ENCODE data around the gene CHN1.

The CHN1 gene

DNA sequence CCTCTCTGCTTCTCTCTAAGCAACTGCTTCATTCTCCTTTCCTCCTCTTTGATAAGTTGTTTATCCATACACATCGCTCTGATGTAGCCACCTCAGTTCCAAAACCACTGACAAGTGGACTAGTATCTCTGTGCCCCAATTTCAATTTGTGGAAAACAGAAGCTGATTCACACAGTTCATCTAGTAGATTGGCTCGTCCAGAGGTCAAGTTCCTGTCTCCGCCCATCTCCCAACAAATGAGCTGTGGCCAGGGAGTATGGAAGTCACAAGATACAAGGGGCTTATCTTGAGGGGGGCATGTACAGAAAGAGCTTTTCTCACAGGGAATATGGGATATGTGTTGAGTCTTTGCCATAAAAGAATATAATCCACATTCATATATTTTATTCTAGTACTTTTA, 17.7 kb upstream of the CHN1 start:
- Histone ChIP-seq H3K27me3 (peaks cover 37% of the 10 kb centered on the region), H3K4me1 (ENCODE audit: control insufficient read depth in 1 of 2, insufficient read depth in 1 of 2, low read depth in 1 of 2, low read length in 1 of 2) (no peaks in the 10 kb centered on the region), H3K9me3 (no peaks in the 10 kb centered on the region), H3K4me3 (ENCODE audit: low read depth in 1 of 2, low read length in 1 of 2) (no peak overlapping the region), H3K36me3 (no peaks in the 10 kb centered on the region), H3K27ac (no peak overlapping the region)
- TF ChIP-seq, protein P1, sequence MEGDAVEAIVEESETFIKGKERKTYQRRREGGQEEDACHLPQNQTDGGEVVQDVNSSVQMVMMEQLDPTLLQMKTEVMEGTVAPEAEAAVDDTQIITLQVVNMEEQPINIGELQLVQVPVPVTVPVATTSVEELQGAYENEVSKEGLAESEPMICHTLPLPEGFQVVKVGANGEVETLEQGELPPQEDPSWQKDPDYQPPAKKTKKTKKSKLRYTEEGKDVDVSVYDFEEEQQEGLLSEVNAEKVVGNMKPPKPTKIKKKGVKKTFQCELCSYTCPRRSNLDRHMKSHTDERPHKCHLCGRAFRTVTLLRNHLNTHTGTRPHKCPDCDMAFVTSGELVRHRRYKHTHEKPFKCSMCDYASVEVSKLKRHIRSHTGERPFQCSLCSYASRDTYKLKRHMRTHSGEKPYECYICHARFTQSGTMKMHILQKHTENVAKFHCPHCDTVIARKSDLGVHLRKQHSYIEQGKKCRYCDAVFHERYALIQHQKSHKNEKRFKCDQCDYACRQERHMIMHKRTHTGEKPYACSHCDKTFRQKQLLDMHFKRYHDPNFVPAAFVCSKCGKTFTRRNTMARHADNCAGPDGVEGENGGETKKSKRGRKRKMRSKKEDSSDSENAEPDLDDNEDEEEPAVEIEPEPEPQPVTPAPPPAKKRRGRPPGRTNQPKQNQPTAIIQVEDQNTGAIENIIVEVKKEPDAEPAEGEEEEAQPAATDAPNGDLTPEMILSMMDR (IDR thresholded peaks at IDR 0.05), result no peak

DNA sequence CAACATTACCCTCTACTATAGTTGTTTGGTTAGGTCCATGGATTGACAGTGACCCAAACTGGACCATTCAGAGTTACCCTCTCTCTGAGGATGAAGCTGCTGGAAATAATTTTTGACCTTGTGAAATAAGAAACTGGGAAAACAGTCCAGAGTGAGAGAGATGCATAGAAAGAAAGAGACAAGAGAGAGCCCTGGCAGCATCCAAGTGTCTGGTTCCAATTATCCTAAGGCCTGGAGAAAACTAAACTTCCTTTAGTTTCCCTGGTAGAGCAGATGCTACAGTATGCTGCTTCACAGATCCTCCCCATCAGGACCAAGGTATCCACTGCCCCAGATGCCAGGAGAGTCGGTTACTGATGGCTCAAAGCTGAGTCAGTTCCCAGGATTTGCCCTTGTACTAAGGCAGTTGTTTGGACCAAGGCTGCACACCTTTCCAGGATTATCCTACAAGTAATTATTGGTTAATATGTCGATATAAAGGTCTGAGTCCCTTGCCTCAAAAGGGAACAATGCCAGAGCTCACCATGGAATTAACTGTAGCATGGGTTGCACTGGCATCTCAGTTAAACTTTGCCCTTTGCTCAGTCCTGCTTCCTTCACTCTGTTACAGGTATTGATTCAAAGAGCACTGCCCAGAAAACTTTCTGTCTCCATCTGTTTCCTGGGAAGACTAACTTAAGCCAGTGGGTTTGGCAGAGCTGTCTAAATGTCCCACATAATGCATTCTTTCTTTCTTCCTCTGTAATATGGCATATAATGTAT, 14.6 kb upstream of the CHN1 start:
- H3K4me1 ChIP-seq (ENCODE audit: control insufficient read depth in 1 of 2, insufficient read depth in 1 of 2, low read depth in 1 of 2, low read length in 1 of 2), result no peaks in the 10 kb centered on the region
- TF ChIP-seq, protein P1 (IDR thresholded peaks at IDR 0.05), result no peak
- H3K9me3 ChIP-seq, result no peaks in the 10 kb centered on the region
- H3K27ac ChIP-seq, result no peak overlapping the region
- H3K4me3 ChIP-seq (ENCODE audit: low read depth in 1 of 2, low read length in 1 of 2), result no peak overlapping the region
- no peaks in the 10 kb centered on the region for H3K36me3 ChIP-seq
- peaks cover 41% of the 10 kb centered on the region for H3K27me3 ChIP-seq

DNA sequence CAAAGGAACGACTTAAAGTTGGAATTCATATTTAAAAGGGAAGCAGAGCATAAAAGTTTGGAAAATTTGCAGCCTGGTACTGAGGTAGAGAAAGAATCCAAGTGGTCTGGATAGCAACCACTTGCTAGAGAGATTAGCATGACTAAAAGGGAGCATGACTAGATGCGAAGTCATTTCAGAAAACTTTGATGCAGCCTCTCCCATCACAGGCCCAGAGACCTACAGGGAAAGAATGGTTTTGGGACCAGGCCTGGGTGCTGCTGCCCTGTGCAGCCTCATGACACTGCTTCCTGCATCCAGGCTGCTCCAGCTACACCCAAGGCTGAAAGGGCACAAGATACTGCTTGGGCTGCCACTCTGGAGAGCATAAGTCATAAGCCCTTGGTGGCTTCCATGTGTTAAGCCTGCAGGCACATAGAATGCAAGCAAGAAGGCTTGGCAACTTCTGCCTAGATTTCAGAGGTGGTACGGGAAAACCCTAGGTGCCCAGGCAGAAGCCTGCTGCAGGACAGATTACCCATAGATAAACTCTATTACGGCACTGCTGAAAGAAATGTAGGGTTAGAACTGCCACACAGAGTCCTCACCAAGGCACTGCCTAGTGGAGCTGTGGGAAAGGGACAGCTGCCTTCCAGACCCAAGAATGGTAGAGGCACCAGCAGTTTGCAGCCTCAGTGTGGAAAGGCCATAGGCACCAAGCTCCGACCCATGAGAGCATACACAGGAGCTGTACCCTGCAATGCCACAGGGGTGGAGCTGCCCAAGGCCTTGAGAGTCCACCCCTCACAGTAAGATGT, 12.6 kb upstream of the CHN1 start:
- TF ChIP-seq, protein P1 (IDR thresholded peaks at IDR 0.05), result no peak
- Histone ChIP-seq H3K27me3 (peaks cover 48% of the 10 kb centered on the region), H3K4me3 (ENCODE audit: low read depth in 1 of 2, low read length in 1 of 2) (no peak overlapping the region), H3K27ac (no peak overlapping the region), H3K4me1 (ENCODE audit: control insufficient read depth in 1 of 2, insufficient read depth in 1 of 2, low read depth in 1 of 2, low read length in 1 of 2) (no peaks in the 10 kb centered on the region), H3K9me3 (no peaks in the 10 kb centered on the region), H3K36me3 (no peaks in the 10 kb centered on the region)

DNA sequence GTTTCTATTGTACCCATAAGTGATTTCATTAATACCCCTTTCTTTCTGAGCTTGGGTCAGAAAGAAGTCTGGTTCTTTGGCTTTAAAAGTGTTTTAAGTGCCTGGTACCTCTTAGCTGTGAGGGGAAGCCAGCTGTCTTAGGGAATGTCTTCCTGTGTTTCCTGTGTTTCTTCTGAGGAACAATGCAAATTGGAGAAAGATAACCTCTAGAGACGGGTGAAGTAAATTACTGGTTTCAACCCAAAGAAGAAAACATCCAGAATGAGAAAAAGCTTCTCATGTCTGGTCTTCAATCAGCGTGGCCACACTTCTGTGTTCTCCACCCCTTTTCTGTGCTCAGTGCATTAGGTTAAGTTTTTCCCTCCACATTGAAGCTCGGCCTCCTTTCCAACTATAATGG, 10.2 kb upstream of the CHN1 start:
- Histone ChIP-seq H3K4me1 (ENCODE audit: control insufficient read depth in 1 of 2, insufficient read depth in 1 of 2, low read depth in 1 of 2, low read length in 1 of 2) (no peaks in the 10 kb centered on the region), H3K4me3 (ENCODE audit: low read depth in 1 of 2, low read length in 1 of 2) (no peak overlapping the region), H3K27me3 (peaks cover 64% of the 10 kb centered on the region), H3K36me3 (no peaks in the 10 kb centered on the region), H3K27ac (no peak overlapping the region), H3K9me3 (no peaks in the 10 kb centered on the region)
- TF ChIP-seq, protein P1 (IDR thresholded peaks at IDR 0.05), result no peak

DNA sequence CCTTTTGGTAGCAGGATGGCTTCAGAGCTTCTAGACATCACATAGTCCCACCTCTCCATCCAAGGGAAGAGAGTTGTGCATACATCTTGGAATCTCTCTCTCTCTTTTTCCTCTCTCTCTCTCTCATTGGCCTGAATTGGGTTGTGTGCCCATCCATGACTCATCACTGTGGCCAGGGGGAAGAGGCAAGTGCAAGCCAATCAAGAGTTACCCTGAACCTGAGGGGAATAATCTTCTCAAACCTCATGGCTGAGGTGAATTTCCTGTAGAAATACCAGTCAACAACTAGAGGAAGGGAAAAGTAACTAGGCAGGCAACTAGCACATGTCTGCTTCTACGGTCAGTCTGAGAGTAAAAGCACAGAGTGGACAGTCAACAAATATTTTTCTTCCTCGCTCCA, 7.3 kb upstream of the CHN1 start:
- Histone ChIP-seq H3K9me3 (no peaks in the 10 kb centered on the region), H3K36me3 (no peaks in the 10 kb centered on the region), H3K27ac (no peak overlapping the region), H3K4me1 (ENCODE audit: control insufficient read depth in 1 of 2, insufficient read depth in 1 of 2, low read depth in 1 of 2, low read length in 1 of 2) (no peaks in the 10 kb centered on the region), H3K4me3 (ENCODE audit: low read depth in 1 of 2, low read length in 1 of 2) (no peak overlapping the region), H3K27me3 (peaks cover 82% of the 10 kb centered on the region)
- TF ChIP-seq, protein P1 (IDR thresholded peaks at IDR 0.05), result no peak

Measured in neutrophil (primary cell).